Stimulated activated CD8-positive, alpha-beta memory T cell treated with anti-CD3 and anti-CD28 coated beads, Interleukin-7, amount 100 ng/mL, for 24 hours (primary cell): ENCODE measurements around the gene LCT.
A peak's percentile ranks its signal among the peaks of the same experiment; 100 is the strongest.
"Not testable (repeated sequence)": the region's sequence is repeated elsewhere in the genome, so short reads cannot be mapped to it uniquely, and the experiment has no call there.

Experiments used
- DNase-seq: peaks from one replicate; pipeline ENCODE4 v3.0.0-alpha.2; 2020; ENCODE audit warnings: low read depth

LCT gene

GRCh38 chr2:135797497-135798274, 39.3 kb downstream of the LCT start:
- peak; percentile 70 for DNase-seq

GRCh38 chr2:135796606-135797005, 40.4 kb downstream of the LCT start:
- no peak for DNase-seq

GRCh38 chr2:135795641-135796040, 41.3 kb downstream of the LCT start:
- not testable (repeated sequence) for DNase-seq

GRCh38 chr2:135792401-135793150, 44.4 kb downstream of the LCT start:
- no peak for DNase-seq

GRCh38 chr2:135791418-135792190, 45.4 kb downstream of the LCT start:
- DNase-seq = no peak

- DNase-seq = no peak
Observed at GRCh38 chr2:135790423-135790822, 46.6 kb downstream of the LCT start.

GRCh38 chr2:135786823-135787222, 50.2 kb downstream of the LCT start:
- no peak for DNase-seq

GRCh38 chr2:135785032-135785431, 52.0 kb downstream of the LCT start:
- no peak for DNase-seq

- no peak for DNase-seq
Observed at GRCh38 chr2:135783439-135783838, 53.5 kb downstream of the LCT start.

GRCh38 chr2:135782231-135782630, 54.8 kb downstream of the LCT start:
- DNase-seq = no peak

GRCh38 chr2:135776367-135776766, 60.6 kb downstream of the LCT start:
- no peak for DNase-seq

- DNase-seq = no peak
Observed at GRCh38 chr2:135775420-135775819, 61.6 kb downstream of the LCT start.

- DNase-seq = no peak
Observed at GRCh38 chr2:135773917-135774316, 63.1 kb downstream of the LCT start.

GRCh38 chr2:135773319-135773718, 63.7 kb downstream of the LCT start:
- no peak for DNase-seq

- DNase-seq = no peak
Observed at GRCh38 chr2:135768863-135769262, 68.1 kb downstream of the LCT start.

- DNase-seq = no peak
Observed at GRCh38 chr2:135762530-135762929, 74.5 kb downstream of the LCT start.

- no peak for DNase-seq
Observed at GRCh38 chr2:135762022-135762421, 75.0 kb downstream of the LCT start.

GRCh38 chr2:135756692-135757091, 80.3 kb downstream of the LCT start:
- DNase-seq = no peak

- no peak for DNase-seq
Observed at GRCh38 chr2:135755573-135755972, 81.4 kb downstream of the LCT start.

GRCh38 chr2:135745545-135745944, 91.4 kb downstream of the LCT start:
- no peak for DNase-seq

- DNase-seq = no peak
Observed at GRCh38 chr2:135744760-135745314, 92.1 kb downstream of the LCT start.

GRCh38 chr2:135743860-135744259, 93.1 kb downstream of the LCT start:
- no peak for DNase-seq
